ENCODE data around the gene FAM9C.

DNA sequence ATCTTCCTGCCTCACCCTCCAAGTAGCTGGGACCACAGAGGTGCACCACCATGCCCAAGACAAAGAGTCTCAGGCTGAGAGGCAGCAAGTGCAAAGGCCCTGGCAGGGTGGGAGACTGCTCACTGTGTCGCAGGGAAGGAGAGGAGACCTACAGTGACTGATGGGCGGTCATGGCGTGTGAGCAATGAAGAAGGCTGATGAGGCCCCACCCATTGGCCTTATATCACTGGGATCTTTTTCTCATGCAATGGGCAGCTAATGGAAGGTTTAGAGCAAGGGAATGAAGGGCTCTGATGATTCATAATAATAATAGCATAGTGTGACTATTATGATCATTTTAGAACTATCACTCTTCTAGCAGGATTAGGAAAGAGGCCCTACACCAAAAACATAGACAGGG is 20.9 kb downstream of the FAM9C start:
- TF ChIP-seq, protein P1, sequence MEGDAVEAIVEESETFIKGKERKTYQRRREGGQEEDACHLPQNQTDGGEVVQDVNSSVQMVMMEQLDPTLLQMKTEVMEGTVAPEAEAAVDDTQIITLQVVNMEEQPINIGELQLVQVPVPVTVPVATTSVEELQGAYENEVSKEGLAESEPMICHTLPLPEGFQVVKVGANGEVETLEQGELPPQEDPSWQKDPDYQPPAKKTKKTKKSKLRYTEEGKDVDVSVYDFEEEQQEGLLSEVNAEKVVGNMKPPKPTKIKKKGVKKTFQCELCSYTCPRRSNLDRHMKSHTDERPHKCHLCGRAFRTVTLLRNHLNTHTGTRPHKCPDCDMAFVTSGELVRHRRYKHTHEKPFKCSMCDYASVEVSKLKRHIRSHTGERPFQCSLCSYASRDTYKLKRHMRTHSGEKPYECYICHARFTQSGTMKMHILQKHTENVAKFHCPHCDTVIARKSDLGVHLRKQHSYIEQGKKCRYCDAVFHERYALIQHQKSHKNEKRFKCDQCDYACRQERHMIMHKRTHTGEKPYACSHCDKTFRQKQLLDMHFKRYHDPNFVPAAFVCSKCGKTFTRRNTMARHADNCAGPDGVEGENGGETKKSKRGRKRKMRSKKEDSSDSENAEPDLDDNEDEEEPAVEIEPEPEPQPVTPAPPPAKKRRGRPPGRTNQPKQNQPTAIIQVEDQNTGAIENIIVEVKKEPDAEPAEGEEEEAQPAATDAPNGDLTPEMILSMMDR (conservative IDR thresholded peaks at IDR 0.05): no peak
- TF ChIP-seq EZH2 (IDR thresholded peaks at IDR 0.05; ENCODE audit: low read depth): no peak
